HG03565 (cell line): ENCODE results near the gene PNLIPRP2.

Experiments
- ATAC-seq: cut with Tn5 transposase; IDR thresholded peaks from one replicate; pipeline ENCODE4 v1.9.1; 2021; ENCODE audit warnings: mild to moderate bottlenecking, moderate library complexity; ENCODE audit not compliant: unreplicated experiment

Gene PNLIPRP2

GRCh38 chr10:116612107-116612769 is 8.5 kb upstream of the PNLIPRP2 start:
- no peak for ATAC-seq

GRCh38 chr10:116613471-116613870 is 7.3 kb upstream of the PNLIPRP2 start:
- ATAC-seq, result no peak

GRCh38 chr10:116614796-116615195 is 6.0 kb upstream of the PNLIPRP2 start:
- ATAC-seq, result no peak

GRCh38 chr10:116615199-116615776 is 5.5 kb upstream of the PNLIPRP2 start:
- no peak for ATAC-seq

GRCh38 chr10:116621476-116621875 is 723 bp downstream of the PNLIPRP2 start:
- ATAC-seq, result no peak

- no peak for ATAC-seq
Measured at GRCh38 chr10:116621934-116622655, 1.3 kb downstream of the PNLIPRP2 start.

- no peak for ATAC-seq
Measured at GRCh38 chr10:116625845-116626244, 5.1 kb downstream of the PNLIPRP2 start.

- no peak for ATAC-seq
Measured at GRCh38 chr10:116626815-116627214, 6.1 kb downstream of the PNLIPRP2 start.

GRCh38 chr10:116627386-116627933 is 6.7 kb downstream of the PNLIPRP2 start:
- ATAC-seq, result no peak

- no peak for ATAC-seq
Measured at GRCh38 chr10:116629340-116629739, 8.6 kb downstream of the PNLIPRP2 start.

- ATAC-seq, result no peak
Measured at GRCh38 chr10:116630020-116630419, 9.3 kb downstream of the PNLIPRP2 start.

GRCh38 chr10:116631871-116632295 is 11.1 kb downstream of the PNLIPRP2 start:
- no peak for ATAC-seq

GRCh38 chr10:116632596-116633215 is 12.0 kb downstream of the PNLIPRP2 start:
- ATAC-seq, result no peak

- no peak for ATAC-seq
Measured at GRCh38 chr10:116633216-116633600, 12.5 kb downstream of the PNLIPRP2 start.

GRCh38 chr10:116634126-116634975 is 13.6 kb downstream of the PNLIPRP2 start:
- ATAC-seq, result no peak

GRCh38 chr10:116636385-116636784 is 15.6 kb downstream of the PNLIPRP2 start:
- no peak for ATAC-seq

GRCh38 chr10:116636976-116637375 is 16.2 kb downstream of the PNLIPRP2 start:
- ATAC-seq, result peak; percentile 78

- ATAC-seq, result no peak
Measured at GRCh38 chr10:116637830-116638229, 17.1 kb downstream of the PNLIPRP2 start.

GRCh38 chr10:116646502-116646901 is 25.7 kb downstream of the PNLIPRP2 start:
- ATAC-seq, result no peak

- no peak for ATAC-seq
Measured at GRCh38 chr10:116648903-116649302, 28.1 kb downstream of the PNLIPRP2 start.
